ENCODE results near the gene ELOVL5.

DNA sequence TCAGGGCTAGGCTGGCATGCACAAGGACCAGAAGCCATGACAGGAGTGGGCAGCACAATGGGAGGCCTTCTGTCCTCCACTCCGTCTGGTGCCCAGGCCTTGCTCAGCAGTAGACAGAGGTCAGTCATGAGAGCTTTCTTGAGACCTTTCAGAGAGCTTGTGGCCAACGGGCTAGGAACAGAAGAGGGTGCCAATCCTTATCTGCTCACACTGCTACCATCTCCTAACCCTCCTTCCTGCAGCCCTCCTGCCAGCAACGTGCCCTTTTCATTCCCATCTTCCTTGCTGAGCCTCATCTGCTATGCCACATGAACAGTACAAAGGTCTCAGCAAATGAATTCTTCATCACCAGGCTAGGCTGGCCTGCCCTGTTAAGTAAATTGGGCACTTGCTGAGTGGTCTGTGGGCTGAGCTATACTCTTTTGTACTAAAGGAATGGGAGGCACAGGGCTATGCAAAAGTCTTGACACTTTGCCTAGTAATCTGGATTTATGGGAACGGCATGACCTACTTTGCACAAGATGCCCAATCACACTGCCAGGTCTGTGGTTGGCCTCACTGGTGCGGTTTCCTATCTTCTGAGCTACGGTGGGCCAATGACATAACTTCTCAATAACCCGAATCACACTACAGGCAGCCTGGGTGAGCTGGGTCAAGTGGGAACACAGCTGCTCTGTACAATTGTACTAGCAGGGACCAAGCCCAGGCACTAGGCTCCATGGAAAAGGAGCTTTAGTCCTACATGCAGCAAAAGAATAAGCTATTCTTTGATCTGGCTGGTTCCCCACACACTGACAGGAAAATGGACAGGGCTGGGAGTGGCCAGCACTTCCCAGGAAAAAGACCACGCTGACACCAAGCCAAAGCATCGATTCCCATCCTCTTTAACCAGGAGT lies 47.8 kb downstream of the ELOVL5 start:
- TF ChIP-seq, protein P1, sequence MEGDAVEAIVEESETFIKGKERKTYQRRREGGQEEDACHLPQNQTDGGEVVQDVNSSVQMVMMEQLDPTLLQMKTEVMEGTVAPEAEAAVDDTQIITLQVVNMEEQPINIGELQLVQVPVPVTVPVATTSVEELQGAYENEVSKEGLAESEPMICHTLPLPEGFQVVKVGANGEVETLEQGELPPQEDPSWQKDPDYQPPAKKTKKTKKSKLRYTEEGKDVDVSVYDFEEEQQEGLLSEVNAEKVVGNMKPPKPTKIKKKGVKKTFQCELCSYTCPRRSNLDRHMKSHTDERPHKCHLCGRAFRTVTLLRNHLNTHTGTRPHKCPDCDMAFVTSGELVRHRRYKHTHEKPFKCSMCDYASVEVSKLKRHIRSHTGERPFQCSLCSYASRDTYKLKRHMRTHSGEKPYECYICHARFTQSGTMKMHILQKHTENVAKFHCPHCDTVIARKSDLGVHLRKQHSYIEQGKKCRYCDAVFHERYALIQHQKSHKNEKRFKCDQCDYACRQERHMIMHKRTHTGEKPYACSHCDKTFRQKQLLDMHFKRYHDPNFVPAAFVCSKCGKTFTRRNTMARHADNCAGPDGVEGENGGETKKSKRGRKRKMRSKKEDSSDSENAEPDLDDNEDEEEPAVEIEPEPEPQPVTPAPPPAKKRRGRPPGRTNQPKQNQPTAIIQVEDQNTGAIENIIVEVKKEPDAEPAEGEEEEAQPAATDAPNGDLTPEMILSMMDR (IDR thresholded peaks at IDR 0.05) = no peak
- TF ChIP-seq POLR2A (IDR thresholded peaks at IDR 0.05) = no peak

All from thyroid gland (tissue), 4 donors.